GM23338 (cell line): ENCODE measurements around the gene TSSC4.

Source experiments
- CREB1 ChIP-seq: fragments of 250-450 bp; sonication (Bioruptor Pico); IDR thresholded peaks from 2 replicates; pipeline ENCODE4 v1.5.0; 2020; ENCODE audit warnings: low read depth, mild to moderate bottlenecking, moderate library complexity
- CTCF ChIP-seq, 2 experiments: fragments of 200-600 bp in 1 of 2; sonication (generic) in 1 of 2; conservative IDR thresholded peaks; 2 replicates each; pipeline versions ENCODE4 v1.5.1 to v1.6.1; 2016 to 2017; ENCODE audit warnings: antibody characterized with exemption in 2 of 2, low read depth in 2 of 2, mild to moderate bottlenecking in 2 of 2, moderate library complexity in 1 of 2
- EZH2 ChIP-seq: fragments of 200-600 bp; sonication (generic); IDR thresholded peaks from one replicate; pipeline ENCODE4 v1.8.0; 2017; ENCODE audit warnings: antibody characterized with exemption, mild to moderate bottlenecking, low read depth; ENCODE audit not compliant: unreplicated experiment
- EZH2phosphoT487 ChIP-seq: fragments of 200-600 bp; sonication (generic); IDR thresholded peaks from one replicate; pipeline ENCODE4 v1.8.1; 2018; ENCODE audit warnings: antibody characterized with exemption; ENCODE audit not compliant: unreplicated experiment
- JUNB ChIP-seq: IDR thresholded peaks from one replicate; pipeline ENCODE4 v1.6.1; 2016; ENCODE audit warnings: antibody characterized with exemption; ENCODE audit not compliant: unreplicated experiment
- NANOG ChIP-seq: IDR thresholded peaks from 2 replicates; pipeline ENCODE4 v1.6.1; 2016; ENCODE audit warnings: antibody characterized with exemption, borderline replicate concordance
- POLR2AphosphoS5 ChIP-seq: IDR thresholded peaks from 2 replicates; pipeline ENCODE4 v1.6.1; 2016; ENCODE audit warnings: antibody characterized with exemption, low read depth
- STAT1 ChIP-seq: IDR thresholded peaks from one replicate; pipeline ENCODE4 v1.6.1; 2016; ENCODE audit warnings: antibody characterized with exemption; ENCODE audit not compliant: unreplicated experiment
- ZNF114 ChIP-seq: fragments of 250-450 bp; sonication (Bioruptor Pico); IDR thresholded peaks from 2 replicates; pipeline ENCODE4 v1.5.0; 2020; ENCODE audit warnings: mild to moderate bottlenecking, moderate library complexity
- ZNF331 ChIP-seq: fragments of 250-450 bp; sonication (Bioruptor Pico); IDR thresholded peaks from 2 replicates; pipeline ENCODE4 v1.5.0; 2020; ENCODE audit warnings: low read depth, mild to moderate bottlenecking, moderate library complexity
- TF ChIP-seq, protein P1 (sequence below): IDR thresholded peaks from one replicate; pipeline ENCODE4 v1.6.1; 2018; ENCODE audit warnings: antibody characterized with exemption; ENCODE audit not compliant: unreplicated experiment
- TF ChIP-seq, protein P2 (sequence below): IDR thresholded peaks from 2 replicates; pipeline ENCODE4 v1.6.1; 2016; ENCODE audit warnings: antibody characterized with exemption

DNA sequence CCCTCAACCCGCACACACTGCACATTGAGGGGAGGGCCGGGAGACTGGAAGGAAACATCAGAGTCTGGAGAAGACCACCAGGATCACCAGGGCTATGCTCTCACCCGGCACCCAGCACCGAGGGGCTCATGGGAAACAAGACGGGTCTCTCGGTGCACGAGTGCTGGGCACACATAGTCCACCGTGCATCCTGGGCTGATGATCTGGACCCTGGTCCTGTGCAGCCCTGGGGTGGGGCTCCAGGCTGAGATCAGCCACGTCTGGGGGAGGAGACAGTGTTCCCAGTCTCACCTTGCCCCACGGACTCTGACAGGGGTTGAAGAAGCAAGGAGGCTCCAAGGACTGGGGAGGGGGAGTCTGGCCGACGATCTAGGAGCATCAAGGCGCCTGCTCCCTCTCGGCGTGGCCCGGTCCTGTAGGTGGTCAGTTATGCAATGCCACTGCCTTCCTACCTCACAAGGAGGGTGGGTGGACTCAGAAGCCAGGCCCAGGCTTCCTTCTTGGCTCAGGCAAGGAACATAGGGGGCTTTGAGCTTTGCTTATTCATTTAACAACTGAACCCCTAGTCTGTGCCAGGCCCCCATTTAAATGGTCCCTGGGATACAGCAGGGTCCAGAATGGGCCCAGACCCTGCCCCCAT lies 34.9 kb upstream of the TSSC4 start:
- no peak for TF ChIP-seq JUNB
- TF ChIP-seq CTCF (conservative IDR thresholded peaks at IDR 0.05; ENCODE audit: low read depth in 2 of 2): no peak
- no peak for TF ChIP-seq EZH2phosphoT487
- no peak for TF ChIP-seq POLR2AphosphoS5
- TF ChIP-seq CREB1 (CRISPR knock-in tag): no peak
- TF ChIP-seq EZH2: no peak
- no peak for TF ChIP-seq ZNF331 (CRISPR knock-in tag)
- TF ChIP-seq, protein P1, sequence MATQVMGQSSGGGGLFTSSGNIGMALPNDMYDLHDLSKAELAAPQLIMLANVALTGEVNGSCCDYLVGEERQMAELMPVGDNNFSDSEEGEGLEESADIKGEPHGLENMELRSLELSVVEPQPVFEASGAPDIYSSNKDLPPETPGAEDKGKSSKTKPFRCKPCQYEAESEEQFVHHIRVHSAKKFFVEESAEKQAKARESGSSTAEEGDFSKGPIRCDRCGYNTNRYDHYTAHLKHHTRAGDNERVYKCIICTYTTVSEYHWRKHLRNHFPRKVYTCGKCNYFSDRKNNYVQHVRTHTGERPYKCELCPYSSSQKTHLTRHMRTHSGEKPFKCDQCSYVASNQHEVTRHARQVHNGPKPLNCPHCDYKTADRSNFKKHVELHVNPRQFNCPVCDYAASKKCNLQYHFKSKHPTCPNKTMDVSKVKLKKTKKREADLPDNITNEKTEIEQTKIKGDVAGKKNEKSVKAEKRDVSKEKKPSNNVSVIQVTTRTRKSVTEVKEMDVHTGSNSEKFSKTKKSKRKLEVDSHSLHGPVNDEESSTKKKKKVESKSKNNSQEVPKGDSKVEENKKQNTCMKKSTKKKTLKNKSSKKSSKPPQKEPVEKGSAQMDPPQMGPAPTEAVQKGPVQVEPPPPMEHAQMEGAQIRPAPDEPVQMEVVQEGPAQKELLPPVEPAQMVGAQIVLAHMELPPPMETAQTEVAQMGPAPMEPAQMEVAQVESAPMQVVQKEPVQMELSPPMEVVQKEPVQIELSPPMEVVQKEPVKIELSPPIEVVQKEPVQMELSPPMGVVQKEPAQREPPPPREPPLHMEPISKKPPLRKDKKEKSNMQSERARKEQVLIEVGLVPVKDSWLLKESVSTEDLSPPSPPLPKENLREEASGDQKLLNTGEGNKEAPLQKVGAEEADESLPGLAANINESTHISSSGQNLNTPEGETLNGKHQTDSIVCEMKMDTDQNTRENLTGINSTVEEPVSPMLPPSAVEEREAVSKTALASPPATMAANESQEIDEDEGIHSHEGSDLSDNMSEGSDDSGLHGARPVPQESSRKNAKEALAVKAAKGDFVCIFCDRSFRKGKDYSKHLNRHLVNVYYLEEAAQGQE: no peak
- TF ChIP-seq STAT1: no peak
- TF ChIP-seq, protein P2, sequence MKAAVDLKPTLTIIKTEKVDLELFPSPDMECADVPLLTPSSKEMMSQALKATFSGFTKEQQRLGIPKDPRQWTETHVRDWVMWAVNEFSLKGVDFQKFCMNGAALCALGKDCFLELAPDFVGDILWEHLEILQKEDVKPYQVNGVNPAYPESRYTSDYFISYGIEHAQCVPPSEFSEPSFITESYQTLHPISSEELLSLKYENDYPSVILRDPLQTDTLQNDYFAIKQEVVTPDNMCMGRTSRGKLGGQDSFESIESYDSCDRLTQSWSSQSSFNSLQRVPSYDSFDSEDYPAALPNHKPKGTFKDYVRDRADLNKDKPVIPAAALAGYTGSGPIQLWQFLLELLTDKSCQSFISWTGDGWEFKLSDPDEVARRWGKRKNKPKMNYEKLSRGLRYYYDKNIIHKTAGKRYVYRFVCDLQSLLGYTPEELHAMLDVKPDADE: no peak
- no peak for TF ChIP-seq NANOG
- TF ChIP-seq ZNF114 (CRISPR knock-in tag): no peak
